CD4-positive, alpha-beta T cell treated with Interferon alpha-2 for 1 hour (primary cell): ENCODE results near the gene CCDC149.

ENCODE experiments used
- DNase-seq, 2 donors: peaks; one replicate each; pipeline ENCODE4 v3.0.0-alpha.2; 2020 to 2022

Gene CCDC149

DNA sequence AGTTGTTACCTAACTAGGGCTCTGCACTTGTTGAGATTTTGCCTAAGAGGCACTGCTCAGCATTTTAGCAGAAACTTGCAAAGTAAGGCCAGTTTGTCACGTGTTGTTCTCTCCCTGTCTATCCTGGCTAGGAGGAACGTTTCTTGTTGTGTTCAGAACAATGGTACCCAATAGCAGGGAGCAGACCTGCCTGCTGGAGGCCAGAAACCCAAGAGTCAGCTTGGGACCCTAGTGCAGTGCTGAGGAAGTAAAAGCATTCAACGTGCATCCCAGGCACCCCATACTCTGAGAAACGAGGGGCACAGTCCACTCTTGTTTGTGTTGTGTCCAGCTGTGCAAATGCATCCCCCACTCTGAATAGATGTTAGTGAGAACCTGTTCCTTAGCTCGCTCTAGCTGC, 75.1 kb downstream of the CCDC149 start:
- no peak for DNase-seq

DNA sequence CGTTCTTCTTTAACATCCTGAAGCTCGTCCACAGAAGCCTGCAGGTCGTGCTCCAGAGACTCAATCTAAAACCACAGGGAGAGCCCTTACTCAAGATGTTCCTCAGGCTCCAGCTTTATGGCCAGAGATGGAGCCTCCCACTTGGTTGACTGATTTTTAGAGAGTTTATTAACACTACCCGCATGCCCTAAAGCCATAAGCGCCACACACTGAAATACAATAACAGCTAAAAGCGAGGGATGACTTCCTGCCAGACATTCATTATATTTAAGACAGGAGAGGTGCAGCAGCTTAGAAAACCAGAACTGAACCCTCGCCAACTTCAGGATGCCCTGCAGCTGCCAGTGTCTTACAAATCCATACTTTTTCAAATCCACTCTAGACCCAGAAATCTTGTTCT, 75.5 kb downstream of the CCDC149 start:
- no peak for DNase-seq

DNA sequence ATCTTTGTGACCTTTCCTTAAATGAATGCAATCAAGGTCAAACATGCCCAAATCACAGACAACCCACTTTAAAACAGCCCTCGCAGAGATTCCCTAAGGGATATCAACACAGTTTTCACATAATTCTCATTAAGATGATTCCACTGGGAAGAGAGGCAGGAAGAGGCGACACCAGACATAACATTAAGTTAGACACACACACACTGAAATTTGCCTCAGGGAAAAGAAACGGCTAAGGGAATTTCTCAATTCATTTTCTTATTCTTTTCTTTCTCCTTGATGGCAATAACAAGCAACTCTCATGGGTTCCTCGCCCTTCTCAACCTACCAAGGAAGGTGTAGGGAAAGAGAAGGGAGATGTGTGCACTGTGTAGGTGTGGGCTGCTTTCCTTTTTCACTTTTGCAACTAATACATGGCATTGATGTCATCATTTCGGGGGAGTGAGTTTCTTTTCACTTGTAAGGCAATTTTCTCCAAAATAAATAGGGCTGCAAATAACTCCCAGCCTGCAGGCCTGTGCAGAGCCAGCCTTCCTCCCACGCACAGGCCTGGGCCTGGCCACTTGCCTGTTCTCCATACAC, 76.1 kb downstream of the CCDC149 start:
- DNase-seq: no peak

DNA sequence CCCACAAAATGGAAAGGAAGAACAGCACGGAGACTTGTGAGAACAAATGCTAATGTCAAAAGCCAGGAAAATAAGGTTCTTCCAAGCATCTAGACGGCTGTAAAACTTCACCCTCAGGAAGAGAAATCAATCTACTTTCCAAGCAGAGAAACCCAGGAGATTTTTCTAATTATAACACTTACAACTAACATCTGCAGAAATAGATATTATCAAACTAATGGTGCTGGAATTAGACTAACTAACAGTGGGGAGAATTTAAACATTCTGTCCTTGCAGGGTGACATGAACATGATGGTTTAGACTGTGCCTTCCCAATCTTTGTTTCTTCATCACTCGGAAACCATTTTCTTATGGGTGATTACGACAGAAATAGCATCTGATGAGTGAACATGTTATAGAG, 77.1 kb downstream of the CCDC149 start:
- no peak for DNase-seq

DNA sequence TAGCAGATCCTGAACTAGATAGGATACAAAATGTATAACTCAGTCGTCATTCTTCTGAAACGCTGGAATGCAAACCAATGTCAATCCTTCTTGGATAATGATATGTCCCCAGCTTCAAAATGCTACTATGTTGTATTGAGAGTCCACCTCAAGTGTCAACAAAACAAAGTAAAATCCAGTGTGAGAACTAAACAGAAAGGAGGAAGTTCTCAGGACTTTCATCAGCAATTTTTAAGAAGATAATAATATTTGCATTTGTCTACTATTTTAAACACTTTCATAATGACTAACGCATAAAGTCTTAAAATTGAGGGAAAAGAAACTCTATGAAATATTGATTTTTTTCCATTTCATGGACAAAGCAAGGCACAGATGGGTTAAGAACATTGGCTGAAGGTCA, 81.2 kb downstream of the CCDC149 start:
- no peak for DNase-seq

DNA sequence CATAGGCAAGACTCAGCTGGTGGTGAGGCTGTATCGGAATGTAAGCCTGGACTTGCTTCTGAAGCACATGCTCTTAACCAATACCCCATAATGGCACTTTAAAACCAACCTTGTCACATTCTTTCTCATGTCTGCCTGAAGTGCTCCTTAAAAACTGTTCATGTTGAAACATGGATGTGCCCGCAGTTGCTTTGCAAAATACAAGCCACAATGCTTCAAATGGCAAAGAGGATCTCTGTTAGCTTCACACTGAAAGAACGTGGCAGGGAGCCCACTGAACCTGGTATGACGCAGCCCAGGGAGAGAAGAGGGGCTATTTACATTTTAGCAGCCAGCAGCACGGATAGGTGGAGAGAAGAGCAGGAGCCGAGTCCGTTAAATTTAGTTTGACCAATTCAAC, 88.1 kb downstream of the CCDC149 start:
- no peak for DNase-seq

DNA sequence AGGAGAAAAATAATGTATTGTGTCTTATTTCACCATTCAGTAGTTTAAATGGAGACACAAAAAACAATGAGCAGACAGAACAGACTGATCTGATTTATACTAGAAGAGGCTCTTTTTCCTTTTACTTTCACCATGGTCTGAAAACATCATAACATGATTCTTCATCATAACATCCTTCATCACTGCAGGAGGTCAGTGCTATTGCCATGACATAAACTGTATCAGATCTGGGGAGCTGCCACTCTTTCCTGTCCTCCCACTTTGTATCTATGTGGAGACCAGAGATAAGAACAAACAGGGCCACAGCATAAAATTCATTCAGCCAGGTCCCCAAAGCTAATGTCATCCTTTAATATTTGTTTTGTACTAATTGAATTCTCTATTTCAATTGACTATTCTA, 92.3 kb downstream of the CCDC149 start:
- DNase-seq: no peak

DNA sequence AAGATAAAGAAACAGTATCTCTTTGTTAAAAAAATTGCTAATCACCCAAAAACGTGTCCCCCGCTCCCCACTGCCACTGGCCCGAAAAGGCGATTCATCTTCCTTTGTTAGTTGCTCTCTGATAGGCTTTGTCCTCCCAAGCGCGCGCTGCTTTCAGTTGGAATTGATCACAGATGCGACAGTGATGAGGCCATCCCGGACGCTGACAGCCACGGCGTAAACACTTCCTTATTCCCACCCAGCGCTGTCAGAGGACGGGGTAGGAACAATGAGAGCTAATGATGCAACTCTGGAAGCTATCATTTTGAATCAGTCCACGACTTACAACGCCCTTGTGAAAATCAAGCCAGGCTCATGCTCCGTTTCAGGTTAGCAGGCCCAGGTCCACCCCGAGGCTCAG, 96.0 kb downstream of the CCDC149 start:
- DNase-seq: no peak

DNA sequence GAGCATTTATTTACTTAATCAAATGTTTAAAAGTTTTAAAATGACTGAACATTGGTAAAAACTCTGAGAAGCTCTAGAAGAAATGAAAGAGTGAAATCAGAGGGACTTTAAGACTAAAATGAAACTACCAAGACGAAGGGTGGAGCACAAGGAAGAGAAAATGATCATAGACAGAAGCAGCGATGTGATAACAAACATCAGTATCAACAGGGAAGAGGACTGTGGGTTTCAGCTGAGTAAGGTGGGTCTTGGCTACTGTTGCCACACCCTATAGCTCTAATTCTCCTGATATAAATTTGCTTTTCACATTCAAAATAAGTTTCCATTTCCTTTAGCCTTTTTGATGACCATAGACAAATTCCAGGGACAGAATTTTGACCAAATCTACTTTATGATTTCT, 99.1 kb downstream of the CCDC149 start:
- DNase-seq: no peak

DNA sequence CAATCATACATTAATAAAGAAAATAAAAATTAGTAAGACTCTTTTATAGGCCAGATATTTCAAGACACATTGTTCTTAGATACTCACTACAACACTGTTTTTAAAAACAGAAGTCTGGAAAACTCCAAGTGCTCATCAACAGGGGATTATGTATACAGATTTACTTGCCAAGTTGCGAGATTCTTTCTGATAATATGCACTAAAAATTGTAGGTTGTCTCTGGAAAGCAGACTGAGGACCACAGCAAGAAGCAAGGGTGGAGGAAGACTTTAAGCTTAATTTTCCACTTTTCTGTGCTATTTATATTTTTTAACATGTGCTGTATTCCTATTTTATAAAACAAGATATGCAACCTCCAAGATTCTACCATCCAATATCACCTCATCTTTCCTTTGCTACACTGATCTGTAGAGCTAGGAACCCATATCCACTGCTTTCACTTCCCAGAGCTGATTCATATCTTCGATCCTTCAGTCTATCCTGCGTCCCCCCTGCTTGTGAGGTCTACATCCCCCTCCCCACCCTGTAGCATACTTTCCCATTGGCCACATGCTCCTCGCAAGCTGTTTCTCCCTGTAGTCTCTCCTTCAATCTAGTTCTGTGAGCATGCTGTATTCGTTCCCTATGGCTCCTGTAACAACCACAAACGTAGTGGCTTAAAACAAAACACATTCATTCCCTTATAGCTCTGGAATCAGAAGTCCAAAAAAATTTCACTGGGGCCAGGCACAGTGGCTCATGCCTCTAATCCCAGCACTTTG, 101.8 kb downstream of the CCDC149 start:
- DNase-seq: no peak

DNA sequence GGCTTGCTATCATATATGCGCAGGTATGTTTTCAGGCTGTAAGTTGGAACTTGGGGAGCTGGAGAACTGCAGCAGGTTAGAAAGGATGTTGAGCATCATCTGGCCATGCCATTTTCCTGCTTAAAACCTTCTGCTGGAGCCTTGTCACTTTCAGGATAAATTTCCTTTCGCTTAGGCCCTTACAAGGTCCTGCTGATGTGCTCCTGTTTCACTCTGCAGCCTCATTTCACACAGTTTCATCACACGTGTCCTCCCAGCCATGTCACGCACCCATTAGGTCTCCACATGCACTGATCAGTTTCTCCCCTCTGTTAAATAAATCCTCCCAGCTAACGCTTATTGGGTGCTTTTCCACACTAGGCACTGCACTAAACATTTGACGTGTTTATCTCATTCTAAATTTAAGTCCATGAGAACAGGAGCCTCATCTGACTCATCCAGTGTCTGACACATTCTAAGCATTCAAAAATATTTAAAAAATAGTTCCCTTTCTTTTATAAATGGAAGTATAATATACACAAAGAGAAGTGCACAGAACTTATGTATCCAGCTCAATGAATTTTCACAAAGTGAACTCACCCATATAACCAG, 102.9 kb downstream of the CCDC149 start:
- no peak for DNase-seq

DNA sequence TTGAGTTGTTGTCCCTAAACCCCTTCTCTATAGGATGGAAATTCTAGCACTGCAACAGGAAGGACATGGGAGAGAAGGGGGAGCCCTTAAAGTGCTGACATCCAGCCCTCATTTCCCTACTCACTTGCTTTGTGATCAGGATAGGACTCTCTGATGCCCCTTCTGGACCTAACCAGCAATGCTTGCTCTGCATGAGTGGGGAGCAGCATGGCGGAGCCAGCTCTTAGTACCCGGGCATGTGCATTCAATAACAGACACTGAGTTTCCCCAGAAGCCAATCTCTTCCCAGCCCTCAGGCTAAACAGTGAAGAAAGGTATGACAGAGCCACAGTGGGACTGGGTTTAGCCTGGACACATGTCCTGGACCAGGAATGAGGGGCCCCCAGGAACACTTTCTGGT, 103.5 kb downstream of the CCDC149 start:
- no peak for DNase-seq

DNA sequence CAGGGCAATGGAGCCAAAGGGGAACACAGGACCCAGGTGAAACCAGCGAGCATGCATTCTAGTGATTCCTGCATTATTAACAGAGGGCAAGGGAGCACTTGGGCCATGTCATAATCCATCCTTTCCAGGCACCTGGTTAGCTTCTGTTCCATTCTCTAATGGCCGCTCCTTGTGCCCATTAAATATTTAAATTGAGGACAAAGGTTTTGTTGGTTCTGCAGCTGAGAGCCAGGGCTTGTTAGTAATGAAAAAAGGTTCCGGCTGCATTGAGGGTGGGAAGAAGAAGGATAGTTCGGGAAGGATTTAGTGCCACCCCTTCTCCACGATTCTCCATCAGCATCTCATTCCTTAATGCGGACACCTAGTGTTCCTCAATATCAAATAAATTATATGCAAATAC, 103.9 kb downstream of the CCDC149 start:
- no peak for DNase-seq

DNA sequence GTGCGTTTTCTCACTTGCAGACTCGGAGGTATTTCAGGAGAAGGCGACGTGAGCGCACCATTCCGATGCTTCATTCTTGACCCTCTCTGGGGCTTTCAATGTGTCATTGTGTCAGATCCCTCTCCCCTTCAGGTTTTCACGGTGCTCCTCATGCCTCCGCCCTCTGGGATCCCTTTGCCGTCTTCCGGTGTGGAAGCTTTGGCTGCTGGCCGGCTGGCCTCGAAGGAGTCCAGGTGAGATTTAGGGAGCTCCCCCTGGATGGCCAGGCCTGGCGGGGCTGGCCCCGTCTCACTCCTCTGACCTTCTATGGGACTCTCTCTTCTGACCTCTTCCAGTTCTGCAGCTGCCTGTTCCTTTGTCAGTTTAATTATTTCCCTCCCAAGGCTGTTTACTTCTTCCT, 104.6 kb downstream of the CCDC149 start:
- no peak for DNase-seq

DNA sequence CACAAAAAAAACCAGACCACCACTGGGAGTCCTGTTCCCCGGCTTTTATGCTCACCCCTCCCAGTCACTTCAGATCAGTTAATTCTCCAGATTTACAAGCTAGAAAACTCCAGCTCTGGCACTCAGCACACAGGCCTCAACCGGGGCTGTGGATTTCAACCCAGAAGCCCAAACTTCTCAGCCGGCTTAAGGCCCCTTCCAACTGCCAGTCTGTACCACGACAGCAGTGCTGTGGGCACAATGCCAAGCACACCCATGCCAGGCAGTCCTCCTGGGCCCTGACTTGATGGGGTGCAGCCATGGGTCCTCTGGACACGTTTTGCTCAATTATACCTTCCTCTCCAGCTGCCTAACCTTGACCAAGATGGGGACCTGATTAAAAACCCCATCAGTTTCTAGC, 105.2 kb downstream of the CCDC149 start:
- DNase-seq: no peak

DNA sequence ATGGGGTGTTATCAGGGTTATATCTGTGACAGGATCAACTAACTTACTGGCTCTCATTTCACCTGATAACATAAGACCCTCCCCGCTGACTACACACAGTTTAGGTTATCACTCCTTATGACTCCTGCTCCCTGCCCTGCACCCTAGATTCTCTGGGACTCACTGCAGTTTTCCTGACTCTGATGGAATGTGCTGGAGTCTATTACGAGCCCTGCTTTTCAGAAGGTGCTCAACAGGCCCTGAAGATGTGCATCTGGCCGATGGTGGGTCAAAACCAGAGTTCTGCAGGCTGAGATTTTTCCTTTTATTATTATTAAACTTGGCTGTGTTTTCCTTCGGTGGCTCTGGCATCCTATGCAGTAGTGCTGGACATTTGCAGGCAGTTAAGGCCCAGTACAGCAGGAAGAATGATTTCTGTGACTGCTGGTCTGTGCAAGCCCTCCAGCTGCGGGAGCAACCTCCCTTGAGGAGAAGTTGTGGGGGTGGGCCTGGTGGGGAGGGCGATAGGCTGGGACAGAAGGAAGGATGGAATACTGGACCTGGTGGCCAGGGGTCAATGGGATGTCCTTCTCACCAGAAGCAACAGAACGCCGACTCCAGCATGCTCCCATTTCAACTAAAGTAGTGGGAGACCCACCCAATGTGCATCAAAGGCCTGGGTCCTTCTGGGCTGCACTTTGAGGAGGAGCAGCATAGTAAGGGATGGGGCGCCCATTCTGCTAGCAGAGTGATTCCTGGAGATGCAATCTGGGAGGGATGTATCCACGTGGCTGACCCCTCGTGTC, 106.4 kb downstream of the CCDC149 start:
- DNase-seq: no peak

DNA sequence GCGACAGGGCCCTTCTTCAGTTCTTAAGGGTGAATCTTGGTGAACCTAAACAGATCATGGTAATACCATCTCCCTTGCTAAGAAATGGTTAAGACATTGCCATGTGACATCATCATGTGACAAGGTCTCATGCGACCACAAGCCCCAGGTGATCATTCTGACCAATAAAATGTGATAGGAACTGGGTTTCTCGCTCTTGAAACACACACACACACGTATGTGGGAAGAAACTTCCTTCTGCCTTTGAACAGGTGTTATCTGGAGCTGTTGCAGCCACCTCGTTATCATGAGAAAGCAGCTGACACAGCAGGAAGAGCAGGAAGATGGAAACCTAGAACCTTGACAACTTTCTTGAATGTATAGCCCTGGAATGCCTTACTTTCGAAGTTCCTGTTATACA, 107.3 kb downstream of the CCDC149 start:
- DNase-seq: no peak

DNA sequence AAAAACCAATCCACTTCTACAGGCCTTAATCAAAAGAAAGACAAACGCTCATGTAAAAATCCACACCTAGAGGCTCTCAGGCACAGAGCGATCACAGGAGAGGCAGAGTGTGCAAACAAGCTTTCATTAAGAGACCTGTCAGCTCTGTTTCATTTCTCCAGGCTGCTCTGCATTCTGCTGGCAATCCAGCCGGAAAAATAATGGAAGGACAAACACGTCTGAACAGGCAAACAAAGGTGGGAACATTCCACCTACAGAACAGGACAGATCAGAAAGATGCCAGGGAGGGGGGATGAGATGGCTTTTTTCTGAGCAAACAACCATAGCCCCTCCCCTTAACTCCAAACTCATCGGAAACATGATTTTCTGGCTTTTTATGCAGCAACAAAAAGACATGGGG, 107.8 kb downstream of the CCDC149 start:
- no peak for DNase-seq

DNA sequence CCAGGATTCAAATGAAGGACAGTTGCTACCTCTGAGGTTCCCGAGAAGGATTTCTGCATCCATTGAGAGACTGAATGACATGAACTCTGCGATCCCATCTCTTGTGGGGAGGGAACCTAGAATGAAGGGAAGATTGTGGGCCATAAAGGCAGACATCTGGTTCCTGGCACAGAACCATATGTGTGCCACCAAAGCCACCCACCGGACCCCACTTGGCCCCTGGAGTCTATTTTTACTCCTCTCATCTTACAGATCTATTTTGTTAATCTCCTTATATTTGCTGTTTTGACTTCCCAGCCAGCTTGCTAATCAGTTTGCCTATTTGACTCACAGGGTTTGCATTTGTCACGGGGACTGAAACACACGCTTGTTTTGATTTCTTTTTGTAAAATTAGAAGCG, 110.2 kb downstream of the CCDC149 start:
- no peak for DNase-seq

DNA sequence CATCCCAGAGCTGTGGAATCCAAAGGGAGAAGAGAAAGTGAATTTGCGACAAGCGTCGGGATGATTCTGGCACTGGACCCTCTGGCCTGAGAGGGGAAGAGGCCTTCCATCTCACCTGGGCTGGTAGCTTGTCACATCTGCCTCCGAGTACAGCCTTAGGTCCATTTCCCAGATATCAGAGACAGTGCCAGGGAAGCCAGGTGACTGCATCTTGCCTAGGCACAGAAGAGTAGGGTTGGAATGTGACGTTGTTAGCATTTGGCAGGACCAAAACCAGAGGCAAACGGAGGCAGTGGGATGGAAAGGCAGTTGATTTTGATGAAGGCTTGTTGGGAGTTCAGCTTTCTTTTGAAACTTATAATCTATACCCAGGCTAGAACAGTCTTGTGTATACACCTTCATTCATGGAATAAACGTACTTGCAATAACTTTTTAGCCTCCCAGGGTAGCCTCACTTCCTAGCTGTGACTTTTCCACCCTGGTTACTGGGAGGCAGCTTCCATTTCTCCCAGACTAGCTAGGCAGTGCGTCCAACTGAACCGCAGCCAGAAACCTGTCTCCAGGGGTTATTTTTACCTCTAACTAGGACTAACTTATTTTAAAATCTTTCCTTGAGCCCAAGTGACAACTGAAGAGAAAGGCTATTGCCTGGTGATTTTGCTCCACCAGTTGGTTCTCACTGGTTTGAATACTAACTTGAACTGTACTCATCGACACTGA, 111.5 kb downstream of the CCDC149 start:
- no peak for DNase-seq

DNA sequence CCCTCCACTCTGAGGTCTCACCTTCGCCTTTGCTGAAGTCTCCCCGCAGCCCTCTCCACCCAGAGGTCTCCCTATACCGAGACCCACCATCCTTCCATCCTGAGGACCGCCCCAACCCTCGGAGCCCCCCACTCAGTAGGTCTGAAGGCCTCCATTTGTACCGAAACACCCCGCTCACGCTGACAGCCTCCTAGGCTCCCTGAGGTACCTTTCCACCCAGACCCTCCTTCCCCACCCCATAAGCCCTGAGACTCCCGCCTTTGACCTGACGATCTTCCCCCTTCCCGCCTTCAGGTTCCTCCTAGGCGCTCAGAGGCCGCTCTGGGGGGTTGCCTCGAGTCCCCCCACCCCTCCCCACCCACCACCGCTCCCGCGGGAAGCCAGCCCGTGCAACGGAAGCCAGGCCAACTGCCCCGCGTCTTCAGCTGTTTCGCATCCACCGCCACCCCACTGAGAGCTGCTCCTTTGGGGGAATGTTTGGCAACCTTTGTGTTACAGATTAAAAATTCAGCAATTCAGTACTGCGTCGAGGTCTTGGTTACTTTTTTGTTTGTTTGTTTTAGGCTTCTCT, 112.4 kb downstream of the CCDC149 start:
- DNase-seq: no peak

DNA sequence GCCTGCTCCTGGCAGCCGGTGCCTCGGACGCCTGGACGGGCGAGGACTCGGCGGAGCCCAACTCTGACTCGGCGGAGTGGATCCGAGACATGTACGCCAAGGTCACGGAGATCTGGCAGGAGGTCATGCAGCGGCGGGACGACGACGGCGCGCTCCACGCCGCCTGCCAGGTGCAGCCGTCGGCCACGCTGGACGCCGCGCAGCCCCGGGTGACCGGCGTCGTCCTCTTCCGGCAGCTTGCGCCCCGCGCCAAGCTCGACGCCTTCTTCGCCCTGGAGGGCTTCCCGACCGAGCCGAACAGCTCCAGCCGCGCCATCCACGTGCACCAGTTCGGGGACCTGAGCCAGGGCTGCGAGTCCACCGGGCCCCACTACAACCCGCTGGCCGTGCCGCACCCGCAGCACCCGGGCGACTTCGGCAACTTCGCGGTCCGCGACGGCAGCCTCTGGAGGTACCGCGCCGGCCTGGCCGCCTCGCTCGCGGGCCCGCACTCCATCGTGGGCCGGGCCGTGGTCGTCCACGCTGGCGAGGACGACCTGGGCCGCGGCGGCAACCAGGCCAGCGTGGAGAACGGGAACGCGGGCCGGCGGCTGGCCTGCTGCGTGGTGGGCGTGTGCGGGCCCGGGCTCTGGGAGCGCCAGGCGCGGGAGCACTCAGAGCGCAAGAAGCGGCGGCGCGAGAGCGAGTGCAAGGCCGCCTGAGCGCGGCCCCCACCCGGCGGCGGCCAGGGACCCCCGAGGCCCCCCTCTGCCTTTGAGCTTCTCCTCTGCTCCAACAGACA, 113.1 kb downstream of the CCDC149 start:
- no peak for DNase-seq
